SHP77 treated with DMSO at 0.1 percent for 48 hours (cell line): ENCODE measurements around the gene ISG15.
"Not testable (repeated sequence)": the region's sequence is repeated elsewhere in the genome, so short reads cannot be mapped to it uniquely, and the experiment has no call there.

Experiments used
- DNase-seq: peaks from one replicate; lab custom pipeline; 2025; lab: John Stamatoyannopoulos, UW

Gene ISG15

GRCh38 chr1:1030867-1031658, 17.8 kb downstream of the ISG15 start:
- DNase-seq: not testable (repeated sequence)

GRCh38 chr1:1031659-1032235, 18.4 kb downstream of the ISG15 start:
- no peak for DNase-seq

GRCh38 chr1:1032424-1032823, 19.1 kb downstream of the ISG15 start:
- no peak for DNase-seq

GRCh38 chr1:1033009-1033587, 19.8 kb downstream of the ISG15 start:
- no peak for DNase-seq

- no peak for DNase-seq
Measured at GRCh38 chr1:1033731-1034438, 20.6 kb downstream of the ISG15 start.

- DNase-seq: no peak
Measured at GRCh38 chr1:1034439-1034781, 21.1 kb downstream of the ISG15 start.

- no peak for DNase-seq
Measured at GRCh38 chr1:1035291-1035943, 22.1 kb downstream of the ISG15 start.

GRCh38 chr1:1037366-1038327, 24.4 kb downstream of the ISG15 start:
- no peak for DNase-seq

- no peak for DNase-seq
Measured at GRCh38 chr1:1038694-1039093, 25.4 kb downstream of the ISG15 start.

- DNase-seq: no peak
Measured at GRCh38 chr1:1039145-1039910, 26.0 kb downstream of the ISG15 start.

GRCh38 chr1:1040004-1040991, 27.0 kb downstream of the ISG15 start:
- no peak for DNase-seq

GRCh38 chr1:1041092-1041523, 27.8 kb downstream of the ISG15 start:
- no peak for DNase-seq

GRCh38 chr1:1041873-1042272, 28.6 kb downstream of the ISG15 start:
- DNase-seq: no peak

GRCh38 chr1:1042835-1043234, 29.5 kb downstream of the ISG15 start:
- no peak for DNase-seq

GRCh38 chr1:1043411-1043810, 30.1 kb downstream of the ISG15 start:
- no peak for DNase-seq

GRCh38 chr1:1043921-1044320, 30.6 kb downstream of the ISG15 start:
- DNase-seq: no peak

GRCh38 chr1:1044455-1045078, 31.3 kb downstream of the ISG15 start:
- DNase-seq: no peak

GRCh38 chr1:1045129-1045528, 31.8 kb downstream of the ISG15 start:
- DNase-seq: no peak

GRCh38 chr1:1046243-1046642, 32.9 kb downstream of the ISG15 start:
- DNase-seq: no peak
